HG03108 (cell line): ENCODE measurements around the gene CPEB1.
"Not testable (repeated sequence)": the region's sequence is repeated elsewhere in the genome, so short reads cannot be mapped to it uniquely, and the experiment has no call there.

Experiments
- ATAC-seq: cut with Tn5 transposase; IDR thresholded peaks from one replicate; pipeline ENCODE4 v1.9.1; 2021; ENCODE audit warnings: moderate library complexity; ENCODE audit not compliant: unreplicated experiment

Gene CPEB1

GRCh38 chr15:82649226-82649999, 2.2 kb upstream of the CPEB1 start:
- no peak for ATAC-seq

- no peak for ATAC-seq
Measured at GRCh38 chr15:82648257-82649103, 1.3 kb upstream of the CPEB1 start.

GRCh38 chr15:82647835-82648256, 683 bp upstream of the CPEB1 start:
- ATAC-seq: no peak

- ATAC-seq: no peak
Measured at GRCh38 chr15:82646250-82647044, 716 bp downstream of the CPEB1 start.

GRCh38 chr15:82644967-82645852, 2.0 kb downstream of the CPEB1 start:
- ATAC-seq: not testable (repeated sequence)

- no peak for ATAC-seq
Measured at GRCh38 chr15:82643992-82644391, 3.2 kb downstream of the CPEB1 start.

GRCh38 chr15:82642656-82643055, 4.5 kb downstream of the CPEB1 start:
- no peak for ATAC-seq

- ATAC-seq: no peak
Measured at GRCh38 chr15:82641129-82641798, 5.9 kb downstream of the CPEB1 start.

GRCh38 chr15:82640672-82641071, 6.5 kb downstream of the CPEB1 start:
- no peak for ATAC-seq

GRCh38 chr15:82635798-82636197, 11.4 kb downstream of the CPEB1 start:
- no peak for ATAC-seq

GRCh38 chr15:82630033-82630432, 17.1 kb downstream of the CPEB1 start:
- no peak for ATAC-seq

- no peak for ATAC-seq
Measured at GRCh38 chr15:82625136-82625535, 22.0 kb downstream of the CPEB1 start.

- ATAC-seq: no peak
Measured at GRCh38 chr15:82624438-82624837, 22.7 kb downstream of the CPEB1 start.

GRCh38 chr15:82624008-82624407, 23.2 kb downstream of the CPEB1 start:
- no peak for ATAC-seq

GRCh38 chr15:82621970-82622369, 25.2 kb downstream of the CPEB1 start:
- no peak for ATAC-seq

GRCh38 chr15:82613747-82614146, 33.4 kb downstream of the CPEB1 start:
- no peak for ATAC-seq

GRCh38 chr15:82611348-82611747, 35.8 kb downstream of the CPEB1 start:
- no peak for ATAC-seq

- ATAC-seq: no peak
Measured at GRCh38 chr15:82602195-82602594, 45.0 kb downstream of the CPEB1 start.

GRCh38 chr15:82599862-82600261, 47.3 kb downstream of the CPEB1 start:
- no peak for ATAC-seq

GRCh38 chr15:82597815-82598214, 49.3 kb downstream of the CPEB1 start:
- ATAC-seq: no peak
